SIG-M5 treated with dmso at 0.1 percent for 504 hours (cell line): ENCODE measurements around the gene PAX9.

ENCODE experiments used
- DNase-seq: peaks from one replicate; lab custom pipeline; 2025; ENCODE audit not compliant: unreplicated experiment; lab: John Stamatoyannopoulos, UW

PAX9 gene

GRCh38 chr14:36655963-36656686 lies 5.5 kb upstream of the PAX9 start:
- no peak for DNase-seq

GRCh38 chr14:36656687-36657398 lies 4.8 kb upstream of the PAX9 start:
- DNase-seq, result no peak

- no peak for DNase-seq
These were observed 4.1 kb upstream of the PAX9 start for GRCh38 chr14:36657399-36658122.

GRCh38 chr14:36658123-36659009 lies 3.3 kb upstream of the PAX9 start:
- DNase-seq, result no peak

- DNase-seq, result no peak
These were observed 2.4 kb upstream of the PAX9 start for GRCh38 chr14:36659010-36659821.

DNA sequence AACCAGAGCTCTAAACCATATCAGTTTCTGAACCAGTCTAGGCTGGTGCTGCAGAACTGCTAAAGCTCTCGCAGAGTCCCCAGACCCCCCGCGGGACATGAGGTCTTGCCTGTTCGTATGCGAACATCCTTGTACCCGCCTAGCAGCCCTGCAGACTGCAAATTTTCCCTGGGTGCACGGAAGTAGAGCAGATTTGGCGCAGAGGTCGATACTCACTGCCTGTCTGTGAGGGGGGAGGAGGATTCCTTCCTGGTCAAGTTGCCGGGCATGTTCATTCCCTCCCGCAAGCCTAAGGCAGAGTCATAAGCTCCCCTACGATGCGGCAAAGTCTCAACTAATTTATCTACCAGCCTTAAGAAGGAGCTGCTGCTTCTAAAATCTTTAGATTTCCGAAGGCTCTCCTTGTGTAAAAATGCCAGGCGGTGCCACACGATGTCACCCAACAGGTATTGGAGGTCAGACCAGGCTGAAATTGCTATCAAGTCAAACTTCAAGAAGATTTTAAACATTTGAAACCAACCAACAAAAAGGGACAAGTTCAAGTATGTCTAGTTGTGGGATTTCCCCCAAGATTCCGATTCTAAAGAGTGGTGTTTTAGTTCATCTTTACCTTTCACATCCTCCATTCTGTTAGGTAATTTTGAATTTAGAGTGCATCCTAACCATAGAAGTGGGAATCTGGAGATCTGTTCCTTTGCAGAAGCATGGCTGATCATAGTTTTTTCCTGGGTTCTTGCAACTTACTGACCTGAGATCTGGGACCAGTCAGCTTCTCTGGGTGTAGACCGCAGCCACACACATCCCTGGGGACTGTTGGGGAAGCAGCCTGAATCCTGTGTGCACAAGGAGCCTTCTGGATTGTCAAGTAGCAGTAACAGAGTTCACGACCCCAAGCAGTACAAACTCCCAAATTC lies 1.6 kb upstream of the PAX9 start:
- DNase-seq, result no peak

GRCh38 chr14:36660736-36661505 lies 739 bp upstream of the PAX9 start:
- DNase-seq, result no peak

DNA sequence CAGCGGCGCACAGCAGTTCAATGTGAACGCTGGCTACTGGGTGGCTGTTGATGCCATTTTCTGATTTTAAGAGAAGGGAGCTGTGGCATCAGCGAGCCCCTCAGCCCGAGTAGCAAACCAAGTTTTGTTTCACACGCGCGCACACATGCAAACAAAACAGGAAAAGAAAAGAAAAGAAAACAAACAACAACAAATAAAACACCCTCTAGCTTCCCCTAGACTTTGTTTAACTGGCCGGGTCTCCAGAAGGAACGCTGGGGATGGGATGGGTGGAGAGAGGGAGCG lies 540 bp downstream of the PAX9 start:
- DNase-seq, result no peak

DNA sequence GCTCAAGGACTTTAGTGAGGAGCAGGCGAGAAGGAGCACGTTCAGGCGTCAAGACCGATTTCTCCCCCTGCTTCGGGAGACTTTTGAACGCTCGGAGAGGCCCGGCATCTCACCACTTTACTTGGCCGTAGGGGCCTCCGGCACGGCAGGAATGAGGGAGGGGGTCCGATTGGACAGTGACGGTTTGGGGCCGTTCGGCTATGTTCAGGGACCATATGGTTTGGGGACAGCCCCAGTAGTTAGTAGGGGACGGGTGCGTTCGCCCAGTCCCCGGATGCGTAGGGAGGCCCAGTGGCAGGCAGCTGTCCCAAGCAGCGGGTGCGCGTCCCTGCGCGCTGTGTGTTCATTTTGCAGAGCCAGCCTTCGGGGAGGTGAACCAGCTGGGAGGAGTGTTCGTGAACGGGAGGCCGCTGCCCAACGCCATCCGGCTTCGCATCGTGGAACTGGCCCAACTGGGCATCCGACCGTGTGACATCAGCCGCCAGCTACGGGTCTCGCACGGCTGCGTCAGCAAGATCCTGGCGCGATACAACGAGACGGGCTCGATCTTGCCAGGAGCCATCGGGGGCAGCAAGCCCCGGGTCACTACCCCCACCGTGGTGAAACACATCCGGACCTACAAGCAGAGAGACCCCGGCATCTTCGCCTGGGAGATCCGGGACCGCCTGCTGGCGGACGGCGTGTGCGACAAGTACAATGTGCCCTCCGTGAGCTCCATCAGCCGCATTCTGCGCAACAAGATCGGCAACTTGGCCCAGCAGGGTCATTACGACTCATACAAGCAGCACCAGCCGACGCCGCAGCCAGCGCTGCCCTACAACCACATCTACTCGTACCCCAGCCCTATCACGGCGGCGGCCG lies 1.1 kb downstream of the PAX9 start:
- no peak for DNase-seq

DNA sequence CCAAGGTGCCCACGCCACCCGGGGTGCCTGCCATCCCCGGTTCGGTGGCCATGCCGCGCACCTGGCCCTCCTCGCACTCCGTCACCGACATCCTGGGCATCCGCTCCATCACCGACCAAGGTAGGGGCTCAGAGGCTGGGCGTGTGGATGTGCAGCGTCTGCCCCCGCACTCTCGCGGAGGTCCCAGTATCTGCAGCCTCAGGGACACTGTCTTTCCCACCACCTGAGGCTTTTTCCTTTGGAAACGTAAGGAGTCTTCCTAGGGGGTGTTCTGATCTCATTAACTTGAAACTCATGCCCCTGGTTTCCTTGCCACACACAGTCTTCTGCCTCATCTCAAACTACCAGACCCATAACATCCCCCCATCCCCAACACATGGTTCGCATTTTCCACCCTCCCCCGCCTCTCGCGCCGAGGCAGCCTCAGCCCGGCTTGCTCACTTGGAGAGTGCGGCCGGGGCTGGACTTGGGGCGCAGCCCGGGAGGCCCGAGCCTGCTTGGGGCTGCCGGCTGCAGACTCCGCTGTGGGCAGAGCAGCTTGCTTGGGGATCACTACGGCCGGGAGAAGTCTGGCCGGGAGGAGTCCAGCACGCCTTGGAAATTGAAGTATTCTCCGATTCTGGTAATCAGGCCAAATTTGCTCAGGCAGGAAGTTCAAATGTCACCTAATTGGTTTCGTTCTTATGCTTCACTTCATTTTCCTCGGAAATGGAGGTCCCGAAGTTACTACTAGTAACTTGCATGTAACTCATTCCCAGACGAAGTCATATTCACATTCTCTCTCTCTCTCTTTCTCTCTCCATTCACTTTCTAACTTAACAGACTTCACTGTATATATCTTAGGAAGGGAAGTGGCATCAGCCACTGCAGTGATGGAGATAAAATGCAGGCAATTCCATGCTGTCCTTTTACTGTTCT lies 2.0 kb downstream of the PAX9 start:
- no peak for DNase-seq

DNA sequence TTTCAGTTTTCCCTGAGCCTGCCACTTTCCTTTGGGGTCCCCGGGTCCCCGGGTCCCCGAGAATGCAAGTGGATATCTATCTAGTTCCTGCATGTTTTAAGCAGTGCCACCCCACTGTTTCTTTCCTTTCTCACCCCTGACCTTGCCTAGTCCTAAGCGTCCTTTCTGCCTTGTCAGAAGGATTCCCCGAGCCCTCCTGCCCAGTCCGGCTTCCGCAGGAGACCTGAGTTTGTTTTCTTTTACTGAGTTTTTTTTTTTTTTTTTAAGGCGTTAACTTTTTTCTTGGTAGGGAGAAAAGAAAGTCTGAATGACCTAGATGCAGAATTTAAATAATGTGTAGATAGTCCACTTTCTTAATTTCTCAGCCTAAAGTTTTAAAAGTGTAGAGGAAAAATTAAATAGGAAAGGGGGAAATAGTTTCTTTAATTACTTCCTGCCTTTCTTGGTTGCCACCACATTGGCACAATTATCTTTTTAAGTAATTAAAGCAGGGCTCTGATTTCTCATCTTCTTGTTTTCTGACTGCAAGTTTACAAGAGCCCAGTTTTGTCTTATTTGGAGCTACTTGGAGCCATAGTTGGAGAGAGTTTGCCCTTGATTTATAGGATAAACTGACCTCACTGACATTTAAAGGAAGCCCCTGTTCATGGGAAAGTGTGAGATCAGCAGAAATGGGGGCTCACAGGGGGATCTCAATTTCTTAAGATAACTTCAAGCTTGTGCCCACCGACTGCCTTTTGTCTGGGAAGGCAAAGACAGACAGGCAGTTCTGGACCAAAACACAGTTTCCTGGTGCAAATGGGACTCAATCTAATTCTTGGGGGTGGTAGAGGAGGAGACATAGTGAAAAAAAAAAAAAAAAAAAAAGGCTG lies 2.9 kb downstream of the PAX9 start:
- no peak for DNase-seq

GRCh38 chr14:36665887-36666415 lies 4.3 kb downstream of the PAX9 start:
- no peak for DNase-seq

GRCh38 chr14:36666416-36667206 lies 5.0 kb downstream of the PAX9 start:
- DNase-seq, result no peak

DNA sequence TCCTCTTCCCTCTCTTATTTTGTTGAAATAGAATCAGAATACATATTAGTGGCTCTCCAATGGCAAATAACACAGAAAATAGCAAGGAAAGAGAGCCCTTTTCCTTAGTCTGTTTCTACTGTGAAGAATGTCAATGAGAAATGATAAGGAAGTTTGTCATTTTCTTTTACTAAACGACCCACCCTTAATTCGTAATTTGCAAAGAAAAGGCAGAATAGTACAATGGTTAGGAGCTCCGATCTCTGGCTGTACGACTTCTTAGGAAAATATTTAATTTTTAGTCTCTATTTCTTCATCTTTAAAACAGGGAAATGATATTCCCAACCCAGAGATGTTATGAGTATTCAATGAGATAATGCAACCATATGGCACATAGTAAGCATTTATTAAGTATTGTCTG lies 6.0 kb downstream of the PAX9 start:
- DNase-seq, result no peak

DNA sequence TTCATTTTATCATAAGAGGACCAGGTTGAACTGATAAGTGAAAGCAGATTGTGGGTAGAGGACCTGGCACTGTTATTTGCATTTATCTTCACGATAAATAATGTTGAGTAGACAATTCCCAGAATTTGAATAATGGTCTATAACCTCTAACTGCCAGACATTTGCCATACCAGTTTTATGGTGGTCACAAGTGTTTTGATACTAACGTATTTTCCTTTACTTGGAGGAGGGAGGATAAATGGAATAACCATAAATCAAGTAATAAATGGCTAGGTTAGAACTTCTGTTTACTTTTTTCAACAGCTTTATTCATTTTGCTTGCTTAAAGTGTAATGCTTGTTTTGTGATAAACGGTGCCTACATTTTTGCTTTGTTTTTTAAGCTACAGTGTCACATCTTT lies 9.5 kb downstream of the PAX9 start:
- DNase-seq, result no peak
